Mesenchymal stem cell (in vitro differentiated cells and primary cell): ENCODE results near the gene FAM76A.
"Not testable (repeated sequence)": the region's sequence is repeated elsewhere in the genome, so short reads cannot be mapped to it uniquely, and the experiment has no call there.

Experiments used
- DNase-seq: peaks from one replicate; pipeline ENCODE4 v3.0.0-alpha.2; 2013
- H2AFZ ChIP-seq: one replicate; pipeline ENCODE4 v1.6.1; 2013; ENCODE audit warnings: low read depth, mild to moderate bottlenecking, control low read depth, inconsistent platforms, low read length, moderate library complexity
- H2AK5ac ChIP-seq: 2 replicates; pipeline ENCODE4 v1.6.1; 2013; ENCODE audit warnings: low read length, moderate library complexity, mild to moderate bottlenecking, inconsistent platforms; ENCODE audit not compliant: severe bottlenecking
- H2BK120ac ChIP-seq: one replicate; pipeline ENCODE4 v1.6.1; 2013; ENCODE audit warnings: low read depth, mild to moderate bottlenecking, inconsistent platforms, low read length, moderate library complexity
- H2BK12ac ChIP-seq, 2 experiments: one replicate each; pipeline ENCODE4 v1.6.1; 2013; ENCODE audit warnings: inconsistent platforms in 2 of 2, low read length in 2 of 2, mild to moderate bottlenecking in 2 of 2, moderate library complexity in 2 of 2, control low read depth in 1 of 2
- H2BK15ac ChIP-seq: one replicate; pipeline ENCODE4 v1.6.1; 2013; ENCODE audit warnings: mild to moderate bottlenecking, low read depth, inconsistent platforms; ENCODE audit not compliant: poor library complexity, severe bottlenecking
- H2BK5ac ChIP-seq: 2 replicates; pipeline ENCODE4 v1.6.1; 2013; ENCODE audit warnings: low read depth, mild to moderate bottlenecking, low read length, control low read depth, inconsistent platforms; ENCODE audit not compliant: poor library complexity, severe bottlenecking
- H3K14ac ChIP-seq, 2 experiments: one replicate each; pipeline ENCODE4 v1.6.1; 2013; ENCODE audit warnings: inconsistent platforms in 2 of 2, low read length in 2 of 2, control low read depth in 1 of 2, mild to moderate bottlenecking in 1 of 2, moderate library complexity in 1 of 2
- H3K18ac ChIP-seq, 2 experiments: one replicate each; pipeline ENCODE4 v1.6.1; 2013; ENCODE audit warnings: inconsistent platforms in 2 of 2, low read length in 2 of 2, control low read depth in 1 of 2, low read depth in 1 of 2, mild to moderate bottlenecking in 1 of 2
- H3K23ac ChIP-seq, 2 experiments: one replicate each; pipeline ENCODE4 v1.6.1; 2013; ENCODE audit warnings: inconsistent platforms in 2 of 2, low read length in 2 of 2, mild to moderate bottlenecking in 2 of 2, moderate library complexity in 2 of 2, control low read depth in 1 of 2
- H3K27ac ChIP-seq: 2 replicates; pipeline ENCODE4 v1.5.1; 2013; ENCODE audit warnings: mild to moderate bottlenecking, moderate library complexity, low read length, control low read depth, inconsistent platforms; ENCODE audit not compliant: poor library complexity, severe bottlenecking
- H3K27me3 ChIP-seq, 2 experiments: 2 replicates each; pipeline versions ENCODE4 v1.6.1 to v1.7.0; 2013; ENCODE audit warnings: low read length in 2 of 2, mild to moderate bottlenecking in 2 of 2, moderate library complexity in 2 of 2, control low read depth in 1 of 2, inconsistent platforms in 1 of 2; ENCODE audit not compliant: control insufficient read depth in 1 of 2, insufficient read depth in 1 of 2
- H3K36me3 ChIP-seq, 2 experiments: 2 replicates each; pipeline versions ENCODE4 v1.6.1 to v1.7.0; 2013; ENCODE audit warnings: low read length in 2 of 2, control low read depth in 1 of 2, inconsistent platforms in 1 of 2, low read depth in 1 of 2, mild to moderate bottlenecking in 1 of 2; ENCODE audit not compliant: insufficient read depth in 2 of 2, control insufficient read depth in 1 of 2
- H3K4ac ChIP-seq, 2 experiments: one replicate each; pipeline ENCODE4 v1.6.1; 2013; ENCODE audit warnings: inconsistent platforms in 2 of 2, low read length in 2 of 2, mild to moderate bottlenecking in 2 of 2, moderate library complexity in 2 of 2, control low read depth in 1 of 2, low read depth in 1 of 2
- H3K4me1 ChIP-seq: 2 replicates; pipeline ENCODE4 v1.6.1; 2013; ENCODE audit warnings: low read depth, low read length, control low read depth; ENCODE audit not compliant: control insufficient read depth, insufficient read depth
- H3K4me2 ChIP-seq: 2 replicates; pipeline ENCODE4 v1.6.1; 2013; ENCODE audit warnings: low read length, mild to moderate bottlenecking, inconsistent platforms; ENCODE audit not compliant: poor library complexity, severe bottlenecking
- H3K4me3 ChIP-seq, 2 experiments: 2 replicates each; pipeline versions ENCODE4 v1.5.1 to v1.7.0; 2013; ENCODE audit warnings: low read length in 2 of 2, mild to moderate bottlenecking in 2 of 2, control low read depth in 1 of 2, low read depth in 1 of 2; ENCODE audit not compliant: insufficient read depth in 1 of 2
- H3K79me1 ChIP-seq: replicated peaks from 2 replicates; pipeline ENCODE4 v1.6.1; 2013; ENCODE audit warnings: mild to moderate bottlenecking, control low read depth, low read length, inconsistent platforms; ENCODE audit not compliant: poor library complexity, severe bottlenecking
- H3K9ac ChIP-seq: 2 replicates; pipeline ENCODE4 v1.7.0; 2013; ENCODE audit warnings: mild to moderate bottlenecking, low read length, moderate library complexity
- H3K9me3 ChIP-seq: 2 replicates; pipeline ENCODE4 v1.7.0; 2013; ENCODE audit warnings: mild to moderate bottlenecking, low read length; ENCODE audit not compliant: control insufficient read depth
- H4K8ac ChIP-seq: one replicate; pipeline ENCODE4 v1.6.1; 2013; ENCODE audit warnings: inconsistent platforms, mild to moderate bottlenecking, low read length, moderate library complexity
- H4K91ac ChIP-seq: one replicate; pipeline ENCODE4 v1.6.1; 2013; ENCODE audit warnings: mild to moderate bottlenecking, low read length, inconsistent platforms
- WGBS: methylation state at CpG from one replicate; pipeline ENCODE4 v1.1.7; 2013; ENCODE audit warnings: mixed read lengths; 5-methylcytosine and 5-hydroxymethylcytosine counted together

Gene FAM76A

DNA sequence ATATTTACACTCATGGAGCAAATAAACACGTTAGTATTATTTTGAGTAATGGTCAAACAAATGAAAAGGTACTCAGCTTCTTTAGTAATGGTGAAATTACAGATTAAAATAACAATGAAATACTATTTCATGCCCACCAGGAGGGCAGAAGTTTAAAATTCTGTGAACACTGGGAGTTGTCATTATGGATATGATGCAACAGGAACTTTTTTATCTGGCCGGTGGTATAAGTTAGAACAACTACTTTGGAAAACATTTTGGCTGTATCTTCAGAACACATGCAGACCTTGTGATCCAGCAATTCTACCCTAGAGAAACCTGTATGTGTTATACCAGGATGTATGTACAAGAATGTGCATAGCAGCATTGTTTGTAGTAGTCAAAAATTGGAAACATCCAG, 81.6 kb downstream of the FAM76A start:
- Histone ChIP-seq H3K4ac (no peak overlapping the region), H2BK5ac (no peak overlapping the region), H3K23ac (no peak overlapping the region), H4K91ac (no peak overlapping the region), H3K27me3 (no peaks in the 10 kb centered on the region), H3K4me2 (no peak overlapping the region), H3K9me3 (no peaks in the 10 kb centered on the region), H3K27ac (no peak overlapping the region), H2AK5ac (no peak overlapping the region), H2BK120ac (no peak overlapping the region), H3K79me1 (peaks cover 2% of the 10 kb centered on the region), H3K9ac (no peak overlapping the region), H3K4me1 (no peaks in the 10 kb centered on the region), H3K36me3 (peaks cover 0 to 64% of the 10 kb centered on the region in 2 experiments), H3K14ac (no peak overlapping the region), H3K4me3 (no peak overlapping the region), H3K18ac (no peak overlapping the region), H2AFZ (no peak overlapping the region), H4K8ac (no peak overlapping the region), H2BK15ac (no peak overlapping the region), H2BK12ac (no peak overlapping the region)
- no CpG with 5 or more reads among the region's 2 CpGs for WGBS
- no peak for DNase-seq

DNA sequence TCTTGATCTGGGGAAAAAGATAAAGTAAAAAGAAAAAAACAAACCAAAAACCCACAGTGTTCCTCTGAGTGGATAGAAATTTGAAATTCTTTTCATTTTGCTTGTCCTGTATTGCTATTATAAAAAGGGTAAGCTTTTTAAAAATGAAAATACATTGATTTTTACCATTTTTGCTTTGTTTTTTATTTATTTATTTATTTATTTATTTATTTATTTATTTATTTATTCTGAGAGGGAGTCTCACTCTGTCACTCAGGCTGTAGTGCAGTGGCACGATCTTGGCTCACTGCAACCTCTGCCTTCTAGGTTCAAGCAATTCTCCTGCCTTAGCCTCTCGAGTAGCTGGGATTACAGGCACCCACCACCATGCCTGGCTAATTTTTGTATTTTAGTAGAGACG, 82.4 kb downstream of the FAM76A start:
- WGBS = 100% methylated on average over 3 of the region's 3 CpGs
- not testable (repeated sequence) for H3K18ac ChIP-seq, H2AFZ ChIP-seq, H3K9ac ChIP-seq, H2BK15ac ChIP-seq, H2BK120ac ChIP-seq, H3K79me1 ChIP-seq, H3K23ac ChIP-seq, H4K8ac ChIP-seq, H3K4me2 ChIP-seq, H2BK5ac ChIP-seq, H3K9me3 ChIP-seq, H3K4me3 ChIP-seq, DNase-seq, H2BK12ac ChIP-seq, H4K91ac ChIP-seq, H3K14ac ChIP-seq, H2AK5ac ChIP-seq, H3K27me3 ChIP-seq, H3K4me1 ChIP-seq, H3K27ac ChIP-seq, H3K4ac ChIP-seq
- H3K36me3 ChIP-seq = peaks cover 2 to 64% of the 10 kb centered on the region in 2 experiments

DNA sequence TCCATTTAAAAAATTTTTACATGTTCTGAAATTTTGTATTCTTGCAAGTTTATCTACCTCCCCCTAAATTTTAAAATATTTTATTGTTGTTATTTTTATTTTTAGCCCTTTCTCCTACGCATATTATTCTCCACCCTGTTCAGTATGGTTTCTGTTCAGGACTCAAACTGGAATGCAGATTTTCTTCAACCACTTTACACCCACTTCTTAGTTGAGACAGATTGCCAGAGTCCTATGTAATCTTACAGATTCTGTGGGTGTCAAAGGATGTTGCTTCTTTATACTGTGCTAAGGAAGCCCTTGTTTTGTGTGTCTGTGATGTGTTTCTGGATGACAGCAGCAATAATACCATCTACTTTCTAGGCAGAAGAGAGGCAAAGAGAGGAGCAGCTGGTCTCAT, 84.1 kb downstream of the FAM76A start:
- H2BK120ac ChIP-seq = no peak overlapping the region
- H2BK5ac ChIP-seq = no peak overlapping the region
- H2AFZ ChIP-seq = no peak overlapping the region
- no peak for DNase-seq
- H3K9ac ChIP-seq = no peak overlapping the region
- WGBS = no CpG with 5 or more reads among the region's 1 CpG
- H3K4ac ChIP-seq = no peak overlapping the region
- no peak overlapping the region for H4K91ac ChIP-seq
- peaks cover 9 to 67% of the 10 kb centered on the region in 2 experiments for H3K36me3 ChIP-seq
- H3K4me2 ChIP-seq = no peak overlapping the region
- no peak overlapping the region for H4K8ac ChIP-seq
- no peak overlapping the region for H3K4me3 ChIP-seq
- no peak overlapping the region for H3K27ac ChIP-seq
- H3K79me1 ChIP-seq = peaks cover 2% of the 10 kb centered on the region
- H3K18ac ChIP-seq = no peak overlapping the region
- H2AK5ac ChIP-seq = no peak overlapping the region
- H2BK12ac ChIP-seq = no peak overlapping the region
- no peak overlapping the region for H2BK15ac ChIP-seq
- no peaks in the 10 kb centered on the region for H3K4me1 ChIP-seq
- no peaks in the 10 kb centered on the region for H3K9me3 ChIP-seq
- no peaks in the 10 kb centered on the region for H3K27me3 ChIP-seq
- H3K23ac ChIP-seq = no peak overlapping the region
- H3K14ac ChIP-seq = no peak overlapping the region

DNA sequence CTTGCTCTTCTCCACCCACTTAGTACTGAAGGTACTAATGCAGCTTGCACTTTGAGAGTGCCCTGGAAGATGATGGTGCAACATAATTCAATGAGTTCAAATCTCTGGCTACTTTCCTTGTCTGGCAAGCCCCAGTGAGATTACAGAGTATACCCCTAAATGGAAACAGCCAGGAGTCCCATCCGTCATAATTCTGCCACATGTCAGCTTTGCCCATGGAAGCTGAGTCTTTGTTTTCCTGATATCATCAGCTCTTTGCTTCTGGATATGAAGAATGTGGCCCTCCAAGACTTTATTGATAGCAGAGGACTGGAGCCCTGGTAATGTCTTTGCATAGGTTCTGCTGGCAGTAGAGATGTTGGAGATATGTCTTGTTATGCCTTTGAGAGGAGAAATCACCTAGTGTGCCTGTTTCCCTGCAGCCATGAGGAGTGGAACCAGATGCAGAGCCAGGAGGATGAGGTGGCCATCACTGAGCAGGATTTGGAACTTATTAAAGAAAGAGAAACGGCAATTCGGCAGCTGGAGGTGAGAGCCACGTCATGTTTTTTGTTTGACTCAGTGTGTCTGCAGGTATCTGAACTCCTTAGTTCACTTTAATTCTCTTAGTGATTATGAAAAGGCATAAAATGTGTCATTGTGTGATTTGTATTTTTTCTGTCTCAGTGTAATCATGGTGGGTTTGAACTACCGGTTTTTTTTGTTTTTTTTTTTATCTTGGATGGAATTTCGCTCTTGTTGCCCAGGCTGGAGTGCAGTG, 86.2 kb downstream of the FAM76A start:
- H3K27ac ChIP-seq = no peak overlapping the region
- H3K79me1 ChIP-seq = no peaks in the 10 kb centered on the region
- no peak overlapping the region for H2BK15ac ChIP-seq
- 94% methylated on average over 6 of the region's 6 CpGs for WGBS
- no peak overlapping the region for H3K18ac ChIP-seq
- peaks cover 11 to 57% of the 10 kb centered on the region in 2 experiments for H3K36me3 ChIP-seq
- H2BK5ac ChIP-seq = no peak overlapping the region
- no peak overlapping the region for H4K8ac ChIP-seq
- H4K91ac ChIP-seq = no peak overlapping the region
- no peak overlapping the region for H3K14ac ChIP-seq
- H3K4ac ChIP-seq = no peak overlapping the region
- no peak overlapping the region for H3K23ac ChIP-seq
- H3K27me3 ChIP-seq = no peaks in the 10 kb centered on the region
- no peak overlapping the region for H3K4me3 ChIP-seq
- H2AFZ ChIP-seq = no peak overlapping the region
- no peak overlapping the region for H3K4me2 ChIP-seq
- H3K9ac ChIP-seq = no peak overlapping the region
- no peaks in the 10 kb centered on the region for H3K4me1 ChIP-seq
- no peak for DNase-seq
- H2BK12ac ChIP-seq = no peak overlapping the region
- H2BK120ac ChIP-seq = no peak overlapping the region
- H3K9me3 ChIP-seq = no peaks in the 10 kb centered on the region
- no peak overlapping the region for H2AK5ac ChIP-seq
